SKM-1 treated with dmso at 0.1 percent for 144 hours (cell line): ENCODE results near the gene USP6NL.
A peak's percentile ranks its signal among the peaks of the same experiment; 100 is the strongest.
"Not testable (repeated sequence)": the region's sequence is repeated elsewhere in the genome, so short reads cannot be mapped to it uniquely, and the experiment has no call there.

Source experiments
- DNase-seq: peaks from one replicate; lab custom pipeline; 2025; ENCODE audit not compliant: unreplicated experiment; lab: John Stamatoyannopoulos, UW

Gene USP6NL

DNA sequence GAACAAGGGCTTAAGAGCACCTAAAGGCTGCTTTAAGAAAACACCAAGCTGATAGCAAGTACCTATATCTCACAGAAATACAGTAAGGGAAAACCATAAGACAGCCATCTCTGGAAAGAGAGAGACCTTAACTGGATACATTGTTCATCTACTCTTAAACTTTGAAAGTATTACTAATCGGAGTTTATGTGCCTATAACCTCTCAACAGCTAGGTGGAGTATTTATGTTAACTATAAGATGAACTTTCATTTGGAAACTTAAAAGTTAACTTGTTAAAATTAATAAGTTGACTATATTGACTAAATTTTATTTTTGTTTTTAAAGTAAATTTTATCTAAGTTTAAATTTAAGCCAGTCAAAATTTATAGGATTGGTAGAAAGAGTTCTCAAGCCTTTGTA, 90.6 kb downstream of the USP6NL start:
- no peak for DNase-seq

GRCh38 chr10:11517150-11517549, 94.3 kb downstream of the USP6NL start:
- DNase-seq, result no peak

- DNase-seq, result no peak
These were observed 95.1 kb downstream of the USP6NL start for GRCh38 chr10:11516431-11516746.

DNA sequence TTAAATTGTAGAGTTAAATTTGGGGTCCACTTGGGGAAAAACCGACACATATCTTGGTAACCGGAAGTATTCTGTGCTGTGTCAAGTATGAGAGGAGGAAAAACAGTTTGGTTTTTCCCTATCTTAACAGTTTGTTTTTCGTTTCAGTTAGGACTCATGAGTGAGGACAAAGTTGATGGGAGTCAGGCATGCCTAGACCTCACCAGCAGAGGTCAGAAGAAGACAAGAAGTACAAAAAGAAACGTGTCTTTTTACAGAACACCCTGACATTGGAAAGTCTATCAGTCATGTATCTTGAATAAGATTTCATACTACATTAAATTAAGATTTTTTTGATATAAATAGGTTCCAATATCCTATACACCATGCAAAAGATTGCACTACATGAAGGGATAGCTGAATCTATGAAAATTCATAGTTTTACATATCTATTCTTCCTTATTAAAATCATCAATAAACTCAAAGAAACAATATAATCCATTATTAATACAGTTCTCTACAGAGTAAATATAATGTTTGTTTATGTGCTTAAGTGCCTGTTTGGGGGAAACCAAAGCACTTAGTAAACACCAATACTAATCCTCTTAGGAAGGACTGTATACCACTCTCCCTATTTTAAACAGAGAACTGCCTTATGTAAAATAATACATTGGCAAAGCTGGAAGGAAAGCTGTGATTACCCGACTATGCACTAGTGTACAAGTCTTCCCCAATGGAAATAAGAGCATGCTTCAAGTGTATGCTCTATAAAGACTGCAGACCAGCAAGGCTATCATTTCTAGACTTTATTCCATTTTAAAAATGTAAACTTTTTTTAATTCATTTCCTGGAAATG, 95.6 kb downstream of the USP6NL start:
- DNase-seq, result peak; percentile 3

DNA sequence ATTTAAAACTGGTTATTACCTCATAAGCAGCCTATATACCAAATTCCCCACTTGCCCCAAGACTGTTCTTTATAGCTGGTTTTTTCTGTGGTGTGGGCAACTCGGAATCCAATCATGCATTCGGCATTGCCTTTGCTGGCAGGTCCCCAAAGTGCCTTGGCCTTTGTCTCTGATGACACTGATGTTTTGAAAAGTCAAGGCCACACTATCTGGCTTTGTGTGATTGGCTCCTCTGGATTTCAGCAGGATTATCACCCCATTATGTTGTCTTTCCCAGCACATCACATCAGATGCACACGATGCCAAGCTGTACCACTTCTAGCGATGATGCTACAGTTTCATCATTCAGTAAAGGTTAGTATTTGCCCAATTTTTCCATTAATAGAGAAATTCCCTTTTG, 97.7 kb downstream of the USP6NL start:
- DNase-seq, result no peak

GRCh38 chr10:11512596-11512995, 98.9 kb downstream of the USP6NL start:
- DNase-seq, result no peak

- DNase-seq, result no peak
These were observed 100.1 kb downstream of the USP6NL start for GRCh38 chr10:11511321-11511720.

DNA sequence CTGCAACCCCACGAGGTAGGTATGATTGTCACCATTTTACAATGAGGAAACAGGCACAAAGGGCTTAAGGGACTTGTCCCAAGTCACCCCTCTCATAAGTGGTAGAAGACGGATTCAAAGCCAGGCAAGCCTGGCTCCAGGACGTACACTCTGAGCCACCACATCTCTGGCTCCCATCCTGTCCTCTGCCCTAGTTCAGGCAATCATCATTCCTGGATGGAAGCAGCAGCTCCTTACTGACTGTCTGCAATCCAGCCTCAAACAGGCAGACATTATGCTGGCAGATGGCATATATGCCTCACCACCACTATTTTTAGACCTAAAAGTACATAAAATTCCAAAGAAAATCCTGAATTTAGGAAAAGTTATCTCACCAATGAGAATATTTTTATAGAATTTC, 100.7 kb downstream of the USP6NL start:
- DNase-seq, result no peak

DNA sequence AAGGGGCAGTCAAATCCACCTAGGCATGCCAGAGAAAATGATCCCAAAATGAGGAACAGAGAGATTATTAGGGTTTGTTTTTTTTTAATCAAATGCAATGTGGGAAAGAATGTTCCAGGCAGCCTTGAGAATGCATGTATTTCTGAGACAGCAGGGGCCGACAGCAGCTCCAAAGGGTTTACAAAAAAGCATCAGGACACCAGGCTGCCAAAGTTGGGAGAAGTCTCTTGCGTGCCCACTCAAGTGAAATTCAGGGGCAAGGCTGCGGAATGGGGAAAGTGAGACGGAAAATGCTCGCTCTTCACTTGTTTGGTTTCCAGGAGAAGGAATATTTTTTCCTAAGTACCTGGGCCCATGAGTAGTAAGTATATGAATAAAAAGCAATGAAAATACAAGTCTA, 101.2 kb downstream of the USP6NL start:
- DNase-seq, result no peak

DNA sequence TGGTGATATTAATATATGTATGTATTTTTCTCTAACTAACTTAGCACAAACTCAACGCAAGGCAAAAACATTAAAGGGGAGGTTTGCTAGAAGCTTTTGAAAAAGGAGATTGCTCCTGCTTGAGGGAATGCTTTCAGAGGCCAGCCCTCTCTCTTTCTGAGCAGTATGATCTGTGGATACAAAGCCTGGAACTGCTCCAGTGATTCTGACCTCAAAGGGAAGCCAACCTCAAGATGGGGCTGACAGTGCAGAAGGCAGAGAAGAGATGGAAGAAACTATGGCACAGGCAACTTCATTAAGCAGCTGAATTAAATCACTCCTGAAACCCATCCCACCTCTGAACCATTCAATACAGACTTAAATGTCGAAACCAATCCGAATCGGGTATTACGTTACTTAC, 102.4 kb downstream of the USP6NL start:
- no peak for DNase-seq

- no peak for DNase-seq
These were observed 105.1 kb downstream of the USP6NL start for GRCh38 chr10:11506247-11506789.

DNA sequence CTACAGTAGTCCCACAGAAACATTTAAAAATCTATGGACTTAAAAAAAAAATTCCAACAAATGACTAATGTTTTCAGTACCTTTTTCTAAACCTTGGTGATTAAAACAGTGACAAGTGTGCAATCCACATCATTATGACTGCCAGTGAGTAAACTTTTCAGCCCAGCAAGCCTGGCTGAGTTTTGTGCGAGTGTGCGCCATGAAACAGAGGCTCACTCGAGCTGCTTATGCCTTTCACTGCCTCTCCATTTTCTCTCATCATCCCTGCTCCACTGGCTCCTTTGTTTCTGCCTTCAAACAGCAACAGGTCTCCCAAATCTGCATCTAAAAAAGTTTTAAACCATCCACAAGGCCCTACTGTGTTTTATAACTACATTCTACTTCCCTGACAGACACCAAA, 105.8 kb downstream of the USP6NL start:
- no peak for DNase-seq

DNA sequence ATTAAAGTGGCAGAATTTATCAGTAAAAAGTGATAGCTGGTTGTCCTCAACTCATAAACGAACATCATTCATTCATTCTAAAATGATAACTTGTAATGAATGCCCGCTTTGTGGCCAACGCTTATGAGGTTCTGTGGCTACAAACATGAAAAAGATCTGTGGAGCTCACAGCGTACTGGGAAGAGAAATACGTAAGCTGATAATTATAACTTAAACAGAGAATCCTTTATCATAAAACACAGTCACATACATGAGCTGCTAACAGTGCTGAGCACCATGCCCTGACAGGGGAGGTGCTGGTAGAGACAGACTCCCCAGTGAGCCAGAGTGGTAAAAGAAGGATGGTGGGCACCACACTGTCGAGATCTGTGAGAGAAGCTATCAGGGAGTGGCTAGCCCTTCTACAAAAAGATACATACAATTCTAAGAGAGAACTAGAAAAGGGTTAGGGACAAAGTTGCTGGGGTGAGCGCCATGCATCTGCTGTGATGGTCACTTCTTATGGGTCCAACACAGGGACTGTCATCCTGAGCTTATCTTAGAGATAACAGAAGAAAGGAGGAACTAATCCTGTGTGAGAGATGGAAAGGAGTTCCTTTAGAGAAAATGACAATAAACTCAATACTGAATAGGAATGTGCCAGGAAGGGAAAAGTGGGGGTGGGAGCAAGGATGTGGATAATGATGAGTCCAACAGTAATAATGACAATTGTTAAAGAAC, 106.7 kb downstream of the USP6NL start:
- no peak for DNase-seq

DNA sequence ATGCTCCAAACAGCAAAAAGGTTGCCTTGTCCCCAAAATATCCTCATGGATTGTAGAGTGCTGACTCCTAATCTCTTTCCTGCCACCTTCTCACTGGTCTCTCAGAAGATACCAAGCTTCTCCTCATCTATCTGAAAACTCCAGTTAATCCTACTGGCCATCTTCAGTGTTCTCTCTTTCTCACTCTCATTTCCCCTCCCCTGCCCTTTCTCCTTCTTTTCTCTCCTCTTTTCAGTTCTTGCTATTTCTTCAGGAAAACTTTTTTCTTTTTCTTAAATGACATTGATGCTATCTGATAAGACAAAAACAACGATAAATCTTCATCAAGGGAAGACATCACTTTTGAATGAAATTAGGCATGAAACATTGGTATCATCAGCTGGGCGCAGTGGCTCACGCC, 109.8 kb downstream of the USP6NL start:
- DNase-seq, result no peak

DNA sequence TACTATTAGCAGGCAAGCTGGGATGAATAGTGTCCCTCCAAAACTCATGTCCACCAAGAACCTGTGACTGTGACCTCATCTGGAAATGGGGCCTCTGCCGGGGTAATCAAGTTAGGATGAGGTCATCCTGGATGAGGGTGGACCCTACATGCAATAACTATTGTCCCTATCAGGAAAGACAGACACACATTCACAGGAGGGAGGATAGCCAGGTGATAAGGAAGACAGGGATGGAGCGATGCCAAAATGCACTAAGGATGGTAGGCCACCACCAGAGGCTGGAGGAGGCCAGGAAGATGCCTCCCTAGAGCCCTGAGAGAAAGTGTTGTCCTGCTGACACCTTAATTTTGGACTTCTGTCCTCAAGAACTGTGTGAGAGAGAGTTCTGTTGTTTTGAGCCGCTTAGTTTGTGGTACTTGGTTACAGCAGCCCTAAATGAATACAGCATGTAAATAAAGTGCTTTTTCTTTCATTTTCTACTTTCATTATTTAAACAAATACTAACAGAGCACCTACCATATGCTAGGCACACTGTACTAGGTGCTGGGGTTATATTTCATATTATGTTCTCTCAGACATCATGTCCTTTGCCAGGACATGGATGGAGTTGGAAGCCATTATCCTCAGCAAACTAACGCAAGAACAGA, 111.9 kb downstream of the USP6NL start:
- no peak for DNase-seq

DNA sequence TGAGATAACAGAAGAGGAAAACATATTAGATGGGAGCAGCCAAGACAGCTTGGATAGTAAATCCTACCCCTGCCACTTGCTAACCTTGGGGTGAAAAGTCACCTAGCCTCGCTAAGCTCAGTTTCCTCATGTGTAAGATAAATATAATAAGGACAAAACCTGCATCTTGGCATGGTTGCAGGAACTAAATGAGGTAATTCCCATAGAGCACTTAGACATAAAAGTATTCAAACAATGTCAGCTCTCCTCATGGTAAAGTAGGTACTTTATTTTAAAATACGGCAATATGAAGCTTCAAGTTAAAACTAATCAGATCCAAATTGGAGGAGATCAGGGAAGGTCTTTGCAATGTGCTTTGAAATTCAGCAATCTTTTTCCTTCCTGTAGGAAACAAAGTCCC, 113.1 kb downstream of the USP6NL start:
- DNase-seq, result no peak

DNA sequence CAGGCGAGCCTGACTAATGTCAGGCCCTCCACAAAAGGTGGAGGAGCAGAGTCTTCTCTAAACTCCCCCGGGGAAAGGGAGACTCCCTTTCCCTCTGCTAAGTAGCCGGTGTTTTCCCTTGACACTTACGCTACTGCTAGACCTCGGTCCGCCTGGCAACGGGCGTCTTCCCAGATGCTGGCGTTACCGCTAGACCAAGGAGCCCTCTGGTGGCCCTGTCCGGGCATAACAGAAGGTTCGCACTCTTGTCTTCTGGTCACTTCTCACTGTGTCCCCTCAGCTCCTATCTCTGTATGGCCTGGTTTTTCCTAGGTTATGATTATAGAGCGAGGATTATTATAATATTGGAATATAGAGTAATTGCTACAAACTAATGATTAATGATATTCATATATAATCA, 116.5 kb downstream of the USP6NL start:
- DNase-seq, result not testable (repeated sequence)

GRCh38 chr10:11493646-11494045, 117.8 kb downstream of the USP6NL start:
- no peak for DNase-seq

DNA sequence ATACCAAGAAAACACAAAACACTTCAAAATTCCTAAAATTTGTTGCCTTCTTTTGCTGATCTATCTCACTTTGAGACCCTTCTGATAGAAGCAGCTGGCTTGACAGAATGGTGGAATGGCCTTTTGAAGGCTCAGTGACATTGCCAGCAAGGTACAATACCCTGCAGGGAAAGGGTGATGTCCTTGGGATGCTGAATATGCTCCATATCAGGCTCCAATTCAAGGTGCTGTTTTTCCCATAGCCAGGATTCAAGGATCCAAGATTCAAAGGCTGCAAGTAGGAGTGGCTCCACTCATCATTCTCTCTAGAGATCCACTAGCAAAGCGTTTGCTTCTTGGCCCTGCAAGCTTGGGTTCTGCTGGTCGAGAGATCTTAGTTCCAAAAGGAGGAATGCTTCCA, 120.4 kb downstream of the USP6NL start:
- no peak for DNase-seq

DNA sequence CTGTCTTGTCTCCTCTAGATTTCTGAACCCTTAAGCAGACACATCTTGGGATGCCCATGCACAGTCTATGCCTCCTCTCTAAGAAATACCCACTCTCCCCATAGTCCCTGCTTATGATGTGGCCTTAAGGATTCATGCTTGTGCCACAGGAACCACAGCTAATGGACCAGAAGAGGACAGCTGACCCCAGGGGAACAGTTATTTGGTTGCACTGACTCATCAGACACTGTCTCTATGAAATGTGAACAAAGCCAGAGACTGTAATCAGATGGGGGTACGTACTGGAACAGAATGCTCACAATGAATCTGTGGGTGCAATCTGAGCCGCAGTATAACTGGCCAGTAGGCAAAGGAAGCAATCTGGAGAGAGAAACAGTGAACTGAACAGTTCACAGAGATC, 121.9 kb downstream of the USP6NL start:
- no peak for DNase-seq

- no peak for DNase-seq
These were observed 123.3 kb downstream of the USP6NL start for GRCh38 chr10:11488126-11488525.
